ENCODE measurements around the gene HSPD1.

- TF ChIP-seq EZH2 (IDR thresholded peaks at IDR 0.05; ENCODE audit: low read depth), result no peak
- no peak for TF ChIP-seq CTCF (conservative IDR thresholded peaks at IDR 0.05)
These were observed 44.2 kb downstream of the HSPD1 start for GRCh38 chr2:197455428-197455827.
